K562 (cell line): ENCODE results near the gene SNPH. TPM values are rescaled to one million over a fixed set of nuclear protein-coding genes. Genes with fewer than 3 reads are reported as not detected.

ENCODE experiments used
- ATAC-seq: fragments of 200-7000 bp; cut with Tn5 transposase; 3 replicates; pipeline ENCODE4 v1.9.1; 2020; ENCODE audit warnings: moderate library complexity
- BruUV-seq: library from RNA; stranded (reverse); fragments of 400-500 nt; replicated peaks from 2 replicates; lab custom pipeline; 2021; lab: Mats Ljungman, UMichigan
- CTCF ChIA-PET: fragments of 300-600 bp; formaldehyde crosslinking; extraction: SDS; loops from one replicate; lab custom pipeline; 2021; ENCODE audit warnings: low intra/inter-chr PET ratio; lab: Yijun Ruan, JAX
- POLR2A ChIA-PET: fragments of 300-600, 350-650 bp; sonication (Branson Sonifier 250); formaldehyde crosslinking; extraction: SDS; loops from one replicate; lab custom pipeline; 2021; ENCODE audit warnings: antibody characterized with exemption, inconsistent platforms; lab: Yijun Ruan, JAX
- DNase-seq, 4 experiments: peaks; one replicate each; pipeline versions ENCODE4 v3.0.0 to v3.0.0-alpha.2; 2011 to 2018; ENCODE audit warnings: low spot score in 3 of 4, mixed read lengths in 3 of 4; ENCODE audit errors: extremely low read depth in 1 of 4
- FAIRE-seq: peaks from 2 replicates; lab custom pipeline; 2011; peaks lifted over from hg19 to GRCh38; lab: Jason Lieb, UNC
- H2AFZ ChIP-seq: 2 replicates; pipeline ENCODE4 v1.6.0; 2011; ENCODE audit warnings: low read depth, low read length, control low read depth, inconsistent platforms
- H3K27ac ChIP-seq: fragments of 200-600 bp; 3 replicates; pipeline ENCODE4 v1.8.0; 2011; ENCODE audit warnings: low read depth, mild to moderate bottlenecking, control low read depth, inconsistent platforms, low read length, moderate library complexity, mixed read lengths; ENCODE audit errors: extremely low read depth
- H3K27me3 ChIP-seq, 2 experiments: fragments of 300-600 bp in 1 of 2; 2 replicates in 1 of 2; 3 replicates in 1 of 2; pipeline versions ENCODE4 v1.6.0 to v1.8.0; 2011; ENCODE audit warnings: inconsistent platforms in 2 of 2, low read length in 2 of 2, mild to moderate bottlenecking in 1 of 2, mixed read lengths in 1 of 2, moderate library complexity in 1 of 2; ENCODE audit not compliant: control insufficient read depth in 2 of 2, insufficient read depth in 2 of 2
- H3K36me3 ChIP-seq: fragments of 300-600 bp; 3 replicates; pipeline ENCODE4 v1.8.0; 2011; ENCODE audit warnings: mild to moderate bottlenecking, low read length, inconsistent platforms; ENCODE audit not compliant: control insufficient read depth, insufficient read depth
- H3K4me1 ChIP-seq, 2 experiments: fragments of 200-600 bp in 1 of 2; replicated peaks in 1 of 2; 2 replicates in 1 of 2; 3 replicates in 1 of 2; pipeline versions ENCODE4 v1.5.1 to v1.8.0; 2011; ENCODE audit warnings: inconsistent platforms in 2 of 2, low read length in 2 of 2, mild to moderate bottlenecking in 1 of 2, mixed read lengths in 1 of 2, moderate library complexity in 1 of 2; ENCODE audit not compliant: control insufficient read depth in 2 of 2, insufficient read depth in 2 of 2
- H3K4me2 ChIP-seq: 2 replicates; pipeline ENCODE4 v1.6.1; 2011; ENCODE audit warnings: low read length, control low read depth, inconsistent platforms, mixed read lengths; ENCODE audit not compliant: insufficient read depth
- H3K4me3 ChIP-seq: fragments of 200-600 bp; sonication (generic), shearing (Covaris generic); 2 replicates; pipeline ENCODE4 v1.5.1; 2016; ENCODE audit warnings: control low read depth, inconsistent platforms
- H3K79me2 ChIP-seq: fragments of 200-600 bp; 3 replicates; pipeline ENCODE4 v1.8.0; 2011; ENCODE audit warnings: low read length, inconsistent platforms; ENCODE audit not compliant: control insufficient read depth, insufficient read depth
- H3K9ac ChIP-seq, 2 experiments: 2 replicates each; pipeline versions ENCODE4 v1.6.0 to v1.6.1; 2011; ENCODE audit warnings: low read depth in 2 of 2, low read length in 2 of 2, control low read depth in 1 of 2, inconsistent platforms in 1 of 2, mild to moderate bottlenecking in 1 of 2, mixed read lengths in 1 of 2; ENCODE audit not compliant: insufficient read depth in 1 of 2
- H3K9me1 ChIP-seq: one replicate; pipeline ENCODE4 v1.6.0; 2011; ENCODE audit warnings: inconsistent platforms, mild to moderate bottlenecking, low read length, moderate library complexity; ENCODE audit not compliant: control insufficient read depth, insufficient read depth
- H3K9me3 ChIP-seq: replicated peaks from 2 replicates; pipeline ENCODE4 v1.5.1; 2011; ENCODE audit warnings: low read depth, low read length, inconsistent platforms; ENCODE audit not compliant: control insufficient read depth, insufficient read depth
- H4K20me1 ChIP-seq: replicated peaks from 2 replicates; pipeline ENCODE4 v1.6.1; 2011; ENCODE audit warnings: low read length, inconsistent platforms, mixed read lengths; ENCODE audit not compliant: control insufficient read depth, insufficient read depth
- CREB5 ChIP-seq: fragments of 250-450 bp; sonication (Bioruptor Pico); IDR thresholded peaks from 2 replicates; pipeline ENCODE4 v1.5.0; 2020; ENCODE audit warnings: mild to moderate bottlenecking
- FOXP4 ChIP-seq: sonication (generic); formaldehyde crosslinking; IDR thresholded peaks from 2 replicates; pipeline ENCODE4 v1.8.0; 2022; ENCODE audit warnings: mild to moderate bottlenecking, missing genetic modification reagents, borderline replicate concordance
- HIVEP1 ChIP-seq: fragments of 250-450 bp; sonication (Bioruptor Pico); IDR thresholded peaks from 2 replicates; pipeline ENCODE4 v1.4.0; 2020; ENCODE audit warnings: mild to moderate bottlenecking
- WGBS: fragments of 100-300 bp; shearing (Covaris generic); methylation state at CpG from one replicate; pipeline ENCODE4 v1.1.6; 2016; ENCODE audit warnings: low coverage, mixed read lengths; ENCODE audit not compliant: insufficient coverage; ENCODE audit errors: missing lambda C conversion rate; 5-methylcytosine and 5-hydroxymethylcytosine counted together
- in situ Hi-C: fragments of 300-500 bp; cut with MboI; formaldehyde crosslinking; loops from 4 replicates; pipeline ENCODE4 v1.15.0; 2018; ENCODE audit warnings: inconsistent platforms, mixed read lengths
- intact Hi-C: fragments of 100-400 bp; cut with micrococcal nuclease; formaldehyde crosslinking; loops from 2 replicates; pipeline ENCODE4 v1.14.2; 2022
- polyA plus RNA-seq, 8 experiments: library from polyadenylated mRNA; depleted of rRNA in 4 of 8; stranded (reverse) in 5 of 8; unstranded in 3 of 8; fragments of >200 nt; fragmentation: Nextera tagmentation in 2 of 8; fragmentation: Illumina TruSeq in 1 of 8; extraction: Ambion mirVana in 2 of 8; extraction: Trizol in 1 of 8; gene quantifications; 2 replicates each; pipeline versions ENCODE4 v1.2.1 to v1.2.3, GENCODE V29; 2011 to 2014; ENCODE audit warnings: inconsistent platforms in 1 of 8, missing spikeins in 1 of 8
- total RNA-seq, 7 experiments: library from RNA; depleted of rRNA in 6 of 7; stranded (reverse); fragments of >200 nt in 6 of 7; fragmentation: Illumina TruSeq in 2 of 7; extraction: Trizol in 2 of 7; gene quantifications; 2 replicates each; pipeline versions ENCODE4 v1.2.1 to v1.2.3, GENCODE V29; 2011 to 2021; ENCODE audit warnings: low replicate concordance in 1 of 7

The SNPH gene
- total and polyA plus RNA-seq, 9 of the 15 experiments (the other 6 are each of a cell fraction or from before 2014, with no cell fraction given) = 0.03 to 4.2 (median 1.4) TPM

DNA sequence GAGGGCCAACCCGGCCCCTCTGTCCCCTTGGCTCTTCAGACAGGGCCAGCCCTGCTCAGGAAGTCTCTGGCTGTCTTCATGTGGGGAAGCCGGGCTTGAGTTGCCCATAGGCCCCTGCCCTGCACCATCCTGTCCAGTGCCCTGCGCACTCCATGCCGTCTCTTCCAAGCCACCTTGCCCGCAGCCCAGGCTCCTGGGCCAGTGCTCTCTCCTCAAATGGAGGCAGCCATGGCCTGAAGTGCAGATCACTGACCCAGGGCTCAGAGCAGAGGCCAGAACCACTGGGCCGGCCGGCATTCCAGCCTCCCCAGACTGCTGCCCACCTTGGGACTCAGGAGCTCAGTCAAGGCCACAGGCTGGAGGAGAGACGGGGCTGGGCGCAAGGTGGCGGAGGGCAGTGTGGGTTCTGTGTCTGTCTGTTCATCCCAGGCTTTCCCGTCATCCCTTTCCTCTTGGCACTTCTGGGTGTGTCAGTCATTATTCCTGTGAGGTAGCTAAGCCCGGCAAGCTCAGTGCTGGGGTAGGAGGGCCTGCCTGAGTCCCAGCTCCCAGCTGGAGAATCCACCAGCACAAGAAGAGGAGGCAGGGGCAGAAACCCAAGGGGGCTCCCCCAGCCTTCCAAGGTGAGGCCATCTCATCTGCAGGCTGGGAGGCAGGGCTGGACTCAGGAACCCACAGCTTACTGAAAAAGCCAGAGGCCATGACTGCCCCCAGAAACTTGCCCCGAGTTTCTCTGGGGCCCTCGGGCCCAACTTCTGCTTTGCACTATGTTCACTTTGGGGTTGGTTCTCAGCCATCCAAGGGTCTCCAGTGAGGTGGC lies 40.4 kb downstream of the SNPH start:
- H3K4me3 ChIP-seq = no peak overlapping the region
- H3K79me2 ChIP-seq = no peaks in the 10 kb centered on the region
- no peaks in the 10 kb centered on the region for H3K36me3 ChIP-seq
- no TSS peak for BruUV-seq
- no peak for FAIRE-seq
- H3K4me1 ChIP-seq = peaks cover 0 to 20% of the 10 kb centered on the region in 2 experiments; a peak in 2 of 5 replicates
- TF ChIP-seq CREB5 (CRISPR knock-in tag) (no peak), FOXP4 (no peak), HIVEP1 (no peak)
- no peak overlapping the region for H2AFZ ChIP-seq
- no peak for DNase-seq
- 70% methylated on average over 7 of the region's 14 CpGs for WGBS
- ChIA-PET POLR2A (interaction anchor here (0.7 to 1.2 kb wide), 3 partner anchors 16 to 161 kb away, joined by 3 read pairs; no protein-coding TSS in a partner anchor), CTCF (no interaction called here)
- no peaks in the 10 kb centered on the region for H4K20me1 ChIP-seq
- intact Hi-C loops (loop anchor here (10.0 kb wide), 1 partner anchor 92 kb away; no protein-coding TSS in a partner anchor), in situ Hi-C loops (no loop called here)
- no peaks in the 10 kb centered on the region for H3K27me3 ChIP-seq
- no peak overlapping the region for H3K27ac ChIP-seq
- H3K4me2 ChIP-seq = no peak overlapping the region
- ATAC-seq = no peak
- peak overlapping the region in 1 of 2 experiments; percentile 61; a peak in 1 of 4 replicates for H3K9ac ChIP-seq
- H3K9me3 ChIP-seq = no peaks in the 10 kb centered on the region
- H3K9me1 ChIP-seq = no peaks in the 10 kb centered on the region
